OCI-M2 (cell line): ENCODE measurements around the gene NAPB.

Experiments
- DNase-seq: peaks from one replicate; lab custom pipeline; 2025; ENCODE audit not compliant: unreplicated experiment; lab: John Stamatoyannopoulos, UW

NAPB gene

GRCh38 chr20:23407781-23408464, 13.4 kb downstream of the NAPB start:
- DNase-seq, result no peak

- DNase-seq, result no peak
Measured at GRCh38 chr20:23406880-23407279, 14.4 kb downstream of the NAPB start.

- no peak for DNase-seq
Measured at GRCh38 chr20:23404196-23404595, 17.1 kb downstream of the NAPB start.

DNA sequence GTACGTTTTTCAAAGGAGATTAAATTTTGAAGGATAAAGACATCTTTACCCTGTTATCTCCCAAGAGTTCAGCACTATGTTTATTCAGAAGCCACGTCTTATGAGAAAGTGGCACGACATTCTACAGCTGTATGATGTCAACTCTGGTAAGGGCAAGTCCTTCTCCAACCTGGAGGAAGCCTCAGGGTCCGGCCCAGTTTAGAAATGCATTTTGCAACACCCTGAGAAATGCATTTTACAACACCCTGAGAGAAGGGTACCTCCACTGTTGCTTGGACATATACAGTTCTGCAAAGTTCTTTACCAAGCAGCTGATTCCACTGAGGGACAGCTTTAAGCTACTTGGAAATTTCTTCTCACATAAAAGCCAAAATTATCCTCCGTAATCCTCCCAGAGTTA, 17.5 kb downstream of the NAPB start:
- no peak for DNase-seq

GRCh38 chr20:23401051-23401450, 20.2 kb downstream of the NAPB start:
- no peak for DNase-seq

DNA sequence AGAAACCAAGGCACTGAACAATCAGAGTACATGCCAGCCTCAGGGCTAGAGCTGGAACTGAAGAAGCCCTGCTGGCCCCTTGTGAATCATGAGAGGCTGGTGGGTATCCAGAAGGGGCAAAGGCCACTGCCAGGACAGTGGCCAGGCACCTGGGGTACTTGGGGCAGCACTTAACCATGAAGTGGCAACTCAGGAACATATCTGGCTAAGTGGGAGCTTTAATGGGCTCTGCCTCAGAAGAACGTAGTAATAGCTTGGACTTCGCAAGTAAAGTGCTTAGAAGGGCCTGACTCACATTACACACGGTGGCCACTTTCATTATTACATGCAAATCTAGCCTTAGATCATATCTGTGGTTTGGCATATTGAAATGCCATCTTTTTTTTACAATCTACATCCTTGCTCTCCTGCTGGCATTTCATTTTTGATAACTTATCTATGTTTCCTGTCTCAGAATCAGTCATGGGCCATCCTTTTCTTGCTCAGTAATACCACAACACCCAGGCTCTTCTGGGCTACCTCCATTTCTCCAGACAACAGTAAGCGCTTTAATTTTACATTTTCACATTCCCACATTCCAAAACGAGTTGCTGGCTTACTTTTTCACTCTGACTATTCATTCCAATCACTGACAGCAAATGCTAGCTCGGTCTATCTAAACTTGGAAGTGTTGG, 21.6 kb downstream of the NAPB start:
- no peak for DNase-seq

- no peak for DNase-seq
Measured at GRCh38 chr20:23397961-23398360, 23.3 kb downstream of the NAPB start.

DNA sequence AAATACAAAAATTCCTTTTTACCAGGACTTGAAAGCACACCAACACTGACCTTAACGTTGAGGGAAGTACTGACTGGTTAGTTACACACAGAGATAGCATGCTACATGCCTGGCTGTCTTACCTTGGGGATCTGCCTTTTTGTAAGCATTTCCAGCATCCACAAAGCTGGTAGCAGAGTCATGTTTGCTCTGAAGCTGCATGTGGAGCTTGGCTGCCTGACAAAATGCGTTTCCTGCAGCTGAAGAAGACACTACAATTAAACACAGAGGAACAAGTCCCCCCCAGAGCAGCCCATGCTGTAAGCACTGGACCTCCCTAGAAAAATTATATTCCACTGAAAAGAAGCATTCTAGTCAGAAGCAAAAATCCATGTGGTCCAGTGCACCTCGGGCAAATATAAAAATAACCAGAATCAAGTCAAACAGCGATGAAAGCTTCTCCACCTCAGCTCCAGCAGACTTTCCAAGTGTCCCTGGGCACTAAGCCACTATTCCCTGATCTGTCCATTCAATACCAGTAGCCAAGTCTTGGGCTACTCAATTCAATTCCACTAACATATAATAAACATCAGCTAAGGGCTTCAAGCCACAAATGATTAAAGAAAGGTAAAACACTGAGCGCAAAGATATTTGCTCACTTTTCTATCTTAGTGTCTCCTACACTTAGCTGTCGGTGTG, 24.2 kb downstream of the NAPB start:
- no peak for DNase-seq

- DNase-seq, result no peak
Measured at GRCh38 chr20:23393996-23394775, 27.1 kb downstream of the NAPB start.

- no peak for DNase-seq
Measured at GRCh38 chr20:23391707-23392310, 29.5 kb downstream of the NAPB start.

DNA sequence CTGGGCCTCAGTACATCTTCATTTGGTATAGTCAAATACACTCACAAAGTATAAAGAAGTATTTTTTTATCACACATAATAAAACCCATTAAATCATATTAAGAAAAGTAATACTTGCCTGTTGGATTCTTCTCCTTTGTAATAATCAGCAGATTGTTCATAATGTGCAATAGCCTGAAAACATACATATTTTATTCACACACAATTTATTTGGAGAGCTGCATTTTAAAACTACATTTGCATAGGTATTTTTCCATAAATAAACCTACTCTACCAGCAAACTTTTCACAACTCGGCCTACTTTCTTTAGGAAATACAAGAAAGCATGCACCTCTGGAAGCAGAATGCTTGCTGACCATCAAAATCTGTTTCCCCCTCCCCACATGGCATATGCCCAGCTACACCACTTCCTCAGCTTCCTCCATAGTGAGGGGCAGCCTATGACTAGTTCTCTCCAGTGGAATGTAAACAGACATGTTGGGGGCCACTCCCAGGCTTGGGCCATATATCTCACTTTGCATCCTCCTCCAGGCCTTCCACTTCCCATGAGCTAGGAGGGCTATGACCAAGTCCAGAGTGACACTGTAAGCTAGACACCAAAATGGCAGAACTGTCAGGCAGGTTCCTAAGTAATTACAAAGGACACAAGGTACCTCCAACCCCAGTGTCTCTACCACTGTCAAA, 31.1 kb downstream of the NAPB start:
- DNase-seq, result no peak

- DNase-seq, result no peak
Measured at GRCh38 chr20:23387118-23387443, 34.2 kb downstream of the NAPB start.

- no peak for DNase-seq
Measured at GRCh38 chr20:23386304-23387117, 34.8 kb downstream of the NAPB start.

DNA sequence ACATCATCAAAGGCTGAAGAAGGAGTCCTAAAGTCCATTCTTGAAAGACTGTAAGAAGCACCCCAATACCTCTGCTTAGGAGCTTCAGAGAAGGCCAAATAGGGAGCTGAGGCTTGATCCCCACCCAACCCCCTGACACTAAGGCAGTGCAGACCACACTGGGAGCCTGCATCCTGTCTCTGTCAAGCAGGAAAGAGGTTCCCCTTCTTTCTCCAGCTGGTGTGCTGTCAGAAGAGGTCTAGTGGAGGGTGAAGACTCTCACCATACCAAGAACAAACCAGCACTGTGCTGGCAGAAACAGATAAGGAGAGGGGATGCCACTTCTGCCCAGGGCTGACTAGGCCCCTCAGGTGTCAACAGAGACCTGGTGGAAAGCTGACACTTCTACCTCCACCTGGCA, 39.4 kb downstream of the NAPB start:
- DNase-seq, result no peak

- DNase-seq, result no peak
Measured at GRCh38 chr20:23379772-23380171, 41.5 kb downstream of the NAPB start.

- DNase-seq, result no peak
Measured at GRCh38 chr20:23375827-23376226, 45.5 kb downstream of the NAPB start.

DNA sequence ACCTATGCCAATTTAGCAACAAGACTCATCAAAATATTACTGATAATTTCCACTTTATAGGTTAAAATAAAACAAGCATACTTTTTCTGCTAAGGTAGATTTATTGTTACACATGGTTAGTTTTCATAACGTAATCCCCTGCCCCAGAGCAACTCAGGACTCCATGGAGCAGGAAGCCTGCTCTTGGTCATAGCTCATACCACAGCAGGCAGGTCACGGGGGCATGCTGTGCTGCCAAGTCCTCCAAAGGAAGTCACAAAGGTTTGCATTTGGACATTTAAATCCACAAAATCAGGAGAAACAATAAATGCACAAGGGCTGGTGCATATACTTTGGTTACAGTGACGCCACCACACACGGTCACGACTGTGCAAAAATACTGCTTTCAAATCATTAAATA, 46.8 kb downstream of the NAPB start:
- no peak for DNase-seq

DNA sequence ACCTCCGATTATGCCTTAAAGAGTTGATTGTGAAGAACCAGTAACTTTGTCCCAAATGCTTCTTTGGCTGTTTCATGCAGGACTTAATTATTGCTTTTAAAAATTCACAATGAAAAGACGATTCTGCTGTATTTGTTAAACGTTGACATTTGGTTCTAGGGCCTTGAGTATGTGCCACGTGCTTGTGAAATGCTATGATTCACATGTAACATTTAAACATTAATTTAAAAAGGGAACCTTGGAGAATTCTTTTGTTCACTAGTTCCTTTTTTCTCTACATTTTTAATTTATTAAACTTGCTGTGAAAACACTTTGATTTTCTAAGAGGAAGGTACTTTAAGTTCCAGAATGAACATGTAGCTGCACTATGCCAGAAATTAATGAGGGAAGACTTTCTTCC, 49.8 kb downstream of the NAPB start:
- DNase-seq, result no peak

- no peak for DNase-seq
Measured at GRCh38 chr20:23370873-23371272, 50.4 kb downstream of the NAPB start.

DNA sequence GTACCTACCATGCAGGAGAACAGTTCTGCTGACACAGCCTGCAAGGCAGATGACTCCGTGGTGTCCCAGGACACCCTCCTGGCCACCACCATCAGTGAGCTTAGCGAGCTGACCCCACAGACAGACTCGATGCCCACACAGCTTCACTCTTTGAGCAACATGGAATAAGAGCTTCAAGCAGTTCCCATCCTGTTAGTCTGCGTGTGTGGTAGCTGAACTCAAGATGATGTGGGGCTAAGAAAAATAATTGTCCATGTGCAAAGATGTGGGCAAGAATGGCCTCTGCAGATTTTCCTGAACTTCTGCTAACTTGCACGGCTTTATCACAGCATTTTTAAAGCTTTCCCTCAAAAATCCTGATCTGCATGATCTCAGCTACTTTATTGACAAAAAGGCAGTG, 51.0 kb downstream of the NAPB start:
- no peak for DNase-seq
